Suppressor macrophage (primary cell): ENCODE results near the gene DIAPH1.
A peak's percentile ranks its signal among the peaks of the same experiment; 100 is the strongest.

Experiments used
- DNase-seq, 4 experiments: peaks; one replicate each; pipeline ENCODE4 v3.0.0-alpha.2; 2020 to 2022
- total RNA-seq, 17 experiments: gene quantifications; one replicate each; lab custom pipeline; 2026; ENCODE audit warnings: mixed read lengths in 6 of 17, inconsistent platforms in 3 of 17; lab: John Stamatoyannopoulos, UW

The DIAPH1 gene
- 38.9 to 309 (median 146) reads per million in 17 experiments for total RNA-seq

- peak; percentile 94 to 98 (median 96) for DNase-seq
These were observed at the start of gene DIAPH1 for GRCh38 chr5:141618804-141619554. Gene DIAPH1, minus strand, starts transcription at chr5:141619000. Its CDS starts 86 bp downstream, at chr5:141618914.

- no peak for DNase-seq
These were observed 47.5 kb upstream of the DIAPH1 start for GRCh38 chr5:141665995-141666940.

DNA sequence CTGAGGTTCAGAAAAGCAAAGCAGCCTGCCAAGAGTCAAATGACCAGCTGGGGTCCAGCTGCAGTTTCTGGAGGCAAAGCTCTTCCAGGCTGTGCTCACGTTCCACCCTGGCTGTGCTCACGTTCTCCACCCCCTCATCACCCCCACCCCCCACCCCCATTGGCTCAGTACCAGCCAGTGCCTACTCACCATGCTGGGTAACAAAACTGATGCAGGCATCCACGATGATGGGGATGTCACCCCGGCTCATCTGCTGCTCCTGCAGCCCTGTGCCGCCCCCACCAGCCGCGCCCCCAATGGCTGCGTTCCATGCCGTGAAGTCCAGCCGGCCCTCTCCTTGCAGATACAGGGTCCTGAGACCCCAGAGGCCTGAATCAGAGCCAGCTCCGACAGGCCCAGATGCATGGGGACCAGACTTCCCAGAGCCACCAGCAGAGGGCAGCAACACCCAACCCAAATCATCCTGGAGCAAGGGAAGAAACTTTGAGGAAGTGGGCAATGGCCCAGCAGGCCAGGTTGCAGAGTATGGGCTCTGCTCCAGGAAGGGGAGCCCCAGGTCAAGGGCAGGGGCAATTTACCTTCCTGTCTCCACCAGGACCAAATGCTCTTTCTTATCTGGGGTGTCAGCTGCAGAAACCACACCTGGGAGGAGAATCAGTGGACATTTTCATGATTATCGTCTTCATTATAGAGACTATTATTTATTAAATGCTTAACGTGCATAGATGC, 46.1 kb upstream of the DIAPH1 start:
- DNase-seq, result peak; percentile 83 to 89 (median 87)

DNA sequence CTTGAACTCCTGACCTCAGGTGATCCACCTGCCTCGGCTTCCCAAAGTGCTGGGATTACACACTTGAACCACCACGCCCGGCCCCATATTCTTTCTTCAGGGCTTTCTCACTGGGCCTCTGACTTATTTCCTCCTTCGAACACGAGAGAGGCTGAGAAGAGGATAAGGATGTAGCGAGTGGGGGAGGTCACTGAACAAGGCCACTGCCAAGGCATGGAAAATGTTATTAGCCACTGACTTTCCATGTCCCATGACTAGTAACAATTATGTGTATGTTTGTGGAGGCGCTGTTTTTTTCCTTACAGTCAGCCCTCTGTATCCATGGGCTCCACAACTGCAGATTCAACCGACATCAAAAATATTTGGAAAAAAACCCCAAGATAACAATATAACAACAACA, 44.7 kb upstream of the DIAPH1 start:
- no peak for DNase-seq

- DNase-seq, result no peak
These were observed 43.2 kb upstream of the DIAPH1 start for GRCh38 chr5:141662028-141662427.

- DNase-seq, result peak in 1 of 4 experiments; percentile 40
These were observed 39.2 kb upstream of the DIAPH1 start for GRCh38 chr5:141657937-141658545.

DNA sequence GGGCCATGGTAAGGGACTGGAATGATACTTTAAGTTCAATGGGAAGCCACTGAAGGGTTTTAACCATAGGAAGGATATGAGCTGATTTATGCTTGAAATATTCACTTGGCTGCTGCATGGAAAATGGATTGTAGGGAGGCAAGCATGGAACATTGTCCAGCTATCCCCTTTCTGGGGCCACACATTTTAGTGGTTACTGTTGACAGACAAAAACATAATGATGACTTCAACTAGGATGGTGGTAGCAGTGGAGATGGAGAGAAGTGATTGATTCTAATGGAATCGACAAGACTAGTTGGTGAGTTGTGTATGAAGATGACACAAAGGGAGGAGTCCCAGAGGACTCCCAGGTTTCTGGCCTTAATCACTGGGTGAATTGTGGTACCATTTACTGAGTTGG, 38.6 kb upstream of the DIAPH1 start:
- DNase-seq, result no peak

DNA sequence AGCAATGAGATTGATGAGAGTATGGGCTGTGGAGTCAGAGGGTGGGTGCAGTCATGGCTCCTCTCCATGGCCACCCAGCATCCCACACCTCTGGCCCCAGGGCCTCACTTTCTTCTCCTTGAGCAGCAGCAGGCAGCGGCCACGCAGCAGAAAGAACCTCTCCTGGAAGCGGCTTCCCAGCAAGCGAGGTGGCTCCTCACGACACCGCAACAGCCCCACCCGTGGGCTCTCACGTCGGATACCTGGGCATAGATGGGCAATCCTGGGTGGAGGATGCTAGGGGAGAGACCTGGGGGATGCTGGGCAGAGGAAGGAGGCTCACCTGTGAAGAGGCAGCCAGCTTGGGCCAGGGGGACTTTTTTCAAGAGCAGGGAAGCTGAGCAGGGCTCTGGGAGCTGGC, 37.6 kb upstream of the DIAPH1 start:
- no peak for DNase-seq

DNA sequence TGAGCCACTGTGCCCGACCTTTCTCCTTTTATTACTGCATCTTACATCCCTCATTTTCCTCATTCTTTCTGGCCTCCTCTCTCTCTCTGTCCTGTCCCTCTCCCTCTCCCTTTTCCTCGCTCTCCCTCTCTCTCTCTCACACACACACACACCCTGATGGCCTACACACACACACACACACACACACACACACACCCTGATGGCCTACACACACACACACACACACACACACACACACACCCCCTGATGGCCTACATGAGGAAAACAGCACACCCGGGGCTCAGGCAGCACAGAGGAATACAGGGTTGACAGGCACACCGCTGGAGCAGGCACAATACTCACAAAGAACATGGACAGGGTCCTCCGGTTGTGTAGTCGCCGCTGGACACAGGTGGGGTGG, 36.2 kb upstream of the DIAPH1 start:
- DNase-seq, result no peak

- DNase-seq, result no peak
These were observed 35.5 kb upstream of the DIAPH1 start for GRCh38 chr5:141654298-141654697.

- DNase-seq, result no peak
These were observed 32.9 kb upstream of the DIAPH1 start for GRCh38 chr5:141651728-141652105.

GRCh38 chr5:141650851-141651727, 32.3 kb upstream of the DIAPH1 start, which contains the start of gene FCHSD1:
Gene FCHSD1, minus strand, starts transcription at chr5:141651418. Its CDS starts 50 bp downstream, at chr5:141651368.
- DNase-seq, result peak; percentile 88 to 96 (median 92)

- no peak for DNase-seq
These were observed 31.2 kb upstream of the DIAPH1 start for GRCh38 chr5:141649972-141650371.

GRCh38 chr5:141649056-141649688, 30.4 kb upstream of the DIAPH1 start:
- no peak for DNase-seq

- no peak for DNase-seq
These were observed 29.1 kb upstream of the DIAPH1 start for GRCh38 chr5:141647851-141648250.

GRCh38 chr5:141647242-141647641, 28.4 kb upstream of the DIAPH1 start:
- no peak for DNase-seq

- DNase-seq, result no peak
These were observed 27.2 kb upstream of the DIAPH1 start for GRCh38 chr5:141646026-141646425.

- peak in 2 of 4 experiments; percentile 25 for DNase-seq
These were observed 23.0 kb upstream of the DIAPH1 start for GRCh38 chr5:141641634-141642267.

DNA sequence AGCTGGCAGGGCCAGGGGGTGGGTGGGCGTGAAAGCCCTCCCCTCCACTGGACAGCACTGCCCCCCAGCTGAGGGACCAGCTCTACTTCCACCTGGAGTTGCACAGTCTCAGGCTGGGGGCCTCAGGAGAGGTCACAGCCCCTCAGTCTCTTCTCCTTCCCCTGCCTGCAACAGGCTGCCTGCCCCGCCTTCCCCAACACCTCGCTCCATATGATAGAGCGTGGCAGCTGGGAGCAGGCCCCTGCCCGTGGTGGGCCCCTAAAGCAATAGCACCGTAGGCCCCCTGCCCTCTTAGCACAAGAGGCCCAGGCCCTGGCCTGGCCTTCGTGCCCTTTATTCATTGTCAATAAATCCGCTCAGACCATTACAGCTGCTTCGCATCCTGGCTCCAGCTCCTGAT, 21.9 kb upstream of the DIAPH1 start:
- no peak for DNase-seq

DNA sequence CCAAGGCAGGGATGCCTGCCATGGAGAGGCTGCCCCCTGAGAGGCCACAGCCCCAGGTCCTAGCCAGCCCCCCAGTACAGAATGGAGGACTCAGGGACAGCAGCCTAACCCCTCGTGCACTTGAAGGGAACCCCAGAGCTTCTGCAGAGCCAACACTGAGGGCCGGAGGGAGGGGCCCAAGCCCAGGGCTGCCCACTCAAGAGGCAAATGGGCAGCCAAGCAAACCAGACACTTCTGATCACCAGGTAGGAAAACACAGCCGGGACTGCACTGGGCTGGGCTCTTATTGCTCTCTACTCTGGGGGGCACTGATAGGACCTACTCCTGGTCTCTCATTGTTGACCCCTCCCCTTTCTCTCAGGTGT, 21.2 kb upstream of the DIAPH1 start:
- DNase-seq, result no peak
